ENCODE data around the gene UNC5B. TPM values are rescaled to one million over a fixed set of nuclear protein-coding genes. Genes with fewer than 3 reads are reported as not detected.

The UNC5B gene
- total and polyA plus RNA-seq, 2 donors: 2.2 to 4.2 TPM

DNA sequence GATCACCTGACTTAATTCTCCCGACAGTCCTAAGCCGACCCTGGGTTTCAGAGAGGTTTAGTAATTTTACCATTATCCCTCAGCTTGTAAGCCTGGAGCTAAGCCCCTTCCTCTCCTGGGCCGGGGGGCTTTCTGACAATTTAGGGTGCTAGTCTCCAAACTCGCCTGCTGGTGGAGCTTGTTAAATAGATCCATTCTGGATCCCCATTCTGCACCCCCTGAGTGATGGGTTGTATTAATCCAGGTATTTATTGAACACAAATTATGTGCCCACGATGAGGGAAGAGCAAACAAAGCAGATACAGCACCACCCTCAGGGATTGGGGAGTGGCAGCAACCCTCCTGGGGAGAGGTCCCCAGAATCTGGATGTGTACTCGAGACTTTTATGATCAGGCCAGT is 105.4 kb downstream of the UNC5B start:
- Histone ChIP-seq H3K27me3 (ENCODE audit: control insufficient read depth in 2 of 2, insufficient read depth in 1 of 2, low read length in 1 of 2) (no peaks in the 10 kb centered on the region), H3K4me1 (ENCODE audit: control insufficient read depth in 2 of 2, insufficient read depth in 2 of 2, low read length in 2 of 2) (peaks cover 3 to 41% of the 10 kb centered on the region in 2 donors), H3K4me3 (ENCODE audit: low read length in 2 of 2) (no peak overlapping the region), H3K9me3 (ENCODE audit: control insufficient read depth in 2 of 2, insufficient read depth in 1 of 2, low read length in 1 of 2) (no peaks in the 10 kb centered on the region), H3K36me3 (ENCODE audit: control insufficient read depth in 2 of 2, insufficient read depth in 2 of 2, low read length in 1 of 2) (no peaks in the 10 kb centered on the region), H3K27ac (ENCODE audit: low read depth in 1 of 2, low read length in 1 of 2) (no peak overlapping the region)
- WGBS: 92% methylated on average over 6 of the region's 6 CpGs
- no peak for DNase-seq (ENCODE audit: low read depth in 6 of 9, low spot score in 9 of 9)

DNA sequence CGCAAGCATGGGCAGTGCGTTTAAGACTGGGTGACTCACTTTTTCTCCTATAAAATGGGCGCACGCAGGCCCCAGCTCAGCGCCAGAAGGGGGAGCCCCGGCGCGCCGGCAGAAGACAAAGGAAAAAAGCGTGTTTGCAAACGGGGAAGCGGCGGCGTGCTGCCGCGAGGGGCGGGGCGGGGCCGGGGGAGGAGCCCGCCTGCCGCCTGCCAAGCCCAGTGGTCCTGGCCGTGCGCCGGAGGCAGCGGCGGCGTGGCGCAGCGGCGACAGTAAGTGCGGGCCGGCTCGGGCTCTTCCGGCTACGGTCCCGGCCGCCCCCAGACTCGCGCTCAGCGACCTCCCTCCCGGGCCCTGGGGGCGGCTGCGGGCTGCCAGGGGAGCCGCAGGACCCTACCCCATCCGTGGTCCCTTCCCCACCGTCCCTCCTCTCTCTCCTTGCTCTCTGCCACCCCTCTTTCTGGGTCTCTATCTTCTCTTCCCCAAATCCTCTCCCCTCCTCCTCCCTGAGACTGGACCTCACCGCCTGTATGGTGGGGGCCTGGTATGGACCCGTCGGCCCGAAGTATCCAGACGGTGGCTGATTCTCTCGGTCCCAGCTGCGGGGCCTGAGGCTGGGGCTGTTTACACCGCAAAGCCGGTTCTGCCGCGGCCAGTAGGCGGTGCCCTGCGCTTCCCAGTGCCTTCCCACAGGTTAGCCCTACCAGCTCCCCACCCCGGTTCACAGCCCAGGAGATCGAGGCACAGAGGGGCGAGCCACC is 106.9 kb downstream of the UNC5B start, which contains the start of gene SLC29A3:
SLC29A3 (plus strand) TSS at position 218 of the 758 bp plus-strand sequence; CDS start at position 269, 51 bp downstream.
- Histone ChIP-seq H3K36me3 (ENCODE audit: control insufficient read depth in 2 of 2, insufficient read depth in 2 of 2, low read length in 1 of 2) (peaks cover 0 to 3% of the 10 kb centered on the region in 2 donors), H3K4me3 (ENCODE audit: low read length in 2 of 2) (peak within 1 kb of the TSS; percentile 60 to 81), H3K27me3 (ENCODE audit: control insufficient read depth in 2 of 2, insufficient read depth in 1 of 2, low read length in 1 of 2) (no peaks in the 10 kb centered on the region), H3K4me1 (ENCODE audit: control insufficient read depth in 2 of 2, insufficient read depth in 2 of 2, low read length in 2 of 2) (peaks cover 3 to 41% of the 10 kb centered on the region in 2 donors), H3K27ac (ENCODE audit: low read depth in 1 of 2, low read length in 1 of 2) (peak within 1 kb of the TSS in 1 of 2 donors; percentile 62), H3K9me3 (ENCODE audit: control insufficient read depth in 2 of 2, insufficient read depth in 1 of 2, low read length in 1 of 2) (no peaks in the 10 kb centered on the region)
- peak; percentile 29 to 90 (median 72) for DNase-seq (ENCODE audit: low read depth in 6 of 9, low spot score in 9 of 9)
- 1% methylated on average over 62 of the region's 62 CpGs for WGBS

DNA sequence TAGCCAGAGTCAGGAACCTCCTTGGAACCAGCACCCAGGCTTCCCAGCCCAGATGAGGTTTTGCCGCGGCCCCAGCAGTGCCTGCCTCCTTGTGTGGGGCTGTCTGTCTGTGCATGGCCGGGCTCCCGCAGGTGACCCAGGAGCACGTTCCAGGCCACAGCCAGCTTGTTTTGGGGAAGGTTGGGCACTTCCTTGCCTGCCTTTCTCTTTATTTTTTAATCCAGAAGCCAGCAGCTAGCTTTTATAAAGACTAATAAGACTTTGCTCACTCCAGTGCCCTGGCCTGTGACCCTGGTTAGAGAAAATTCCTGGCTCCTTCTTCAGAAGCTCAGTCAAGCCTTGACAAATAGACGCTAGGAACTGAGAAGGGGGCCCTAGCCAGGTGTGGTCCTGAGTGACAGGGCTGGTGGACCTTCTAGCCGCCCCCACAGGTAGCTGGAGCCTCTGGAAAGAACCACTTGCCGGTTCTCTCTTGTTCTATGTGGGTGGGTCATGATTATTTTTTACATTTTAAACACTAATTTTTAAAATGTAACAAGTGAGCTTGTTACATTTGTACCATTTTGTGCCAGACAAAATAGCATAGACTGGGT is 107.5 kb downstream of the UNC5B start:
- peaks cover 3 to 36% of the 10 kb centered on the region in 2 donors for H3K4me1 ChIP-seq (ENCODE audit: control insufficient read depth in 2 of 2, insufficient read depth in 2 of 2, low read length in 2 of 2)
- no peak for DNase-seq (ENCODE audit: low read depth in 6 of 9, low spot score in 9 of 9)
- WGBS: 52% methylated on average over 8 of the region's 8 CpGs
- no peak overlapping the region for H3K27ac ChIP-seq (ENCODE audit: low read depth in 1 of 2, low read length in 1 of 2)
- no peaks in the 10 kb centered on the region for H3K27me3 ChIP-seq (ENCODE audit: control insufficient read depth in 2 of 2, insufficient read depth in 1 of 2, low read length in 1 of 2)
- no peaks in the 10 kb centered on the region for H3K9me3 ChIP-seq (ENCODE audit: control insufficient read depth in 2 of 2, insufficient read depth in 1 of 2, low read length in 1 of 2)
- peaks cover 5 to 6% of the 10 kb centered on the region in 2 donors for H3K36me3 ChIP-seq (ENCODE audit: control insufficient read depth in 2 of 2, insufficient read depth in 2 of 2, low read length in 1 of 2)
- H3K4me3 ChIP-seq (ENCODE audit: low read length in 2 of 2): peak overlapping the region; percentile 60 to 81

DNA sequence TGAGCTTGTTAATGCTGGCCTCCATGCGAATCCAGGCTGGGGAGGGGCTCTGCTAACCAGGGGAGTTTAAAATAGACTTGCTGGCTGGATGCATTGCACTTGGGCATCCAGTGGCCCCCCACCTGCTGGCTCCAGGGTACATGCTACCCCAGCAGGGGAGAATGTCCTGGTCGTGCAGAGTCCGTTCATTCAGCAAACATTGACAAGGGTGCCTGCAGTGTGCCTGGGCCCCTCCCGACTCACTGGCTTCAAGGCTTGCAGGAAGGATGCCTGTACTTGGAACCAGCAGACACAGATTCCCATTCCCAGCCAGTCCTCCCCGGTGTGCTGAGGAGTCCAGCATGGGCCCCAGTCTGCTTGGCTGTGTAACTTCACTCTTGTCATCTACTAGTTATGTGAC is 108.2 kb downstream of the UNC5B start:
- no peak overlapping the region for H3K27ac ChIP-seq (ENCODE audit: low read depth in 1 of 2, low read length in 1 of 2)
- H3K9me3 ChIP-seq (ENCODE audit: control insufficient read depth in 2 of 2, insufficient read depth in 1 of 2, low read length in 1 of 2): no peaks in the 10 kb centered on the region
- 96% methylated on average over 5 of the region's 5 CpGs for WGBS
- peaks cover 6 to 12% of the 10 kb centered on the region in 2 donors for H3K36me3 ChIP-seq (ENCODE audit: control insufficient read depth in 2 of 2, insufficient read depth in 2 of 2, low read length in 1 of 2)
- no peaks in the 10 kb centered on the region for H3K27me3 ChIP-seq (ENCODE audit: control insufficient read depth in 2 of 2, insufficient read depth in 1 of 2, low read length in 1 of 2)
- DNase-seq (ENCODE audit: low read depth in 6 of 9, low spot score in 9 of 9): no peak
- H3K4me3 ChIP-seq (ENCODE audit: low read length in 2 of 2): no peak overlapping the region
- H3K4me1 ChIP-seq (ENCODE audit: control insufficient read depth in 2 of 2, insufficient read depth in 2 of 2, low read length in 2 of 2): peaks cover 3 to 33% of the 10 kb centered on the region in 2 donors

DNA sequence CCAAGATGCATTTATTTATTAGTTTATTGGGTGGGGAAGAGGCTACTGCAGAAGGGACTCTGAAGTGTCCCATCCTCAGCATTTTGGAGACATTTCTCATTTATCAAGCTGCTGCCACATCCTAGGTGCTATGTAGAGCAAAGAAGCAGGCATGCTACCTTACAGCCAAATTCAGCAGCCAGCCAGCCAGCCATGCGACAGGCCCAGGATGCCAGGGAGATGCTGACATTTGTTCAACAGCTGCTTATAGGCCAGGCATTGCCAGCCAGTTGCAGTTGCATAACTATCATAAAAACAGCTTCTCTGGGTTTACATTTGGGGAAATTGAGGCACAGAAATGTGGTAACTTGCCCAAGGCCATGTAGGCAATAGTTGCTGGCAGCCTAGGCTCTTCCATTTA is 109.0 kb downstream of the UNC5B start:
- peaks cover 3 to 25% of the 10 kb centered on the region in 2 donors for H3K4me1 ChIP-seq (ENCODE audit: control insufficient read depth in 2 of 2, insufficient read depth in 2 of 2, low read length in 2 of 2)
- no peak overlapping the region for H3K27ac ChIP-seq (ENCODE audit: low read depth in 1 of 2, low read length in 1 of 2)
- DNase-seq (ENCODE audit: low read depth in 6 of 9, low spot score in 9 of 9): no peak
- 98% methylated on average over 1 of the region's 1 CpG for WGBS
- H3K27me3 ChIP-seq (ENCODE audit: control insufficient read depth in 2 of 2, insufficient read depth in 1 of 2, low read length in 1 of 2): no peaks in the 10 kb centered on the region
- no peak overlapping the region for H3K4me3 ChIP-seq (ENCODE audit: low read length in 2 of 2)
- H3K36me3 ChIP-seq (ENCODE audit: control insufficient read depth in 2 of 2, insufficient read depth in 2 of 2, low read length in 1 of 2): peaks cover 6 to 12% of the 10 kb centered on the region in 2 donors
- no peaks in the 10 kb centered on the region for H3K9me3 ChIP-seq (ENCODE audit: control insufficient read depth in 2 of 2, insufficient read depth in 1 of 2, low read length in 1 of 2)

DNA sequence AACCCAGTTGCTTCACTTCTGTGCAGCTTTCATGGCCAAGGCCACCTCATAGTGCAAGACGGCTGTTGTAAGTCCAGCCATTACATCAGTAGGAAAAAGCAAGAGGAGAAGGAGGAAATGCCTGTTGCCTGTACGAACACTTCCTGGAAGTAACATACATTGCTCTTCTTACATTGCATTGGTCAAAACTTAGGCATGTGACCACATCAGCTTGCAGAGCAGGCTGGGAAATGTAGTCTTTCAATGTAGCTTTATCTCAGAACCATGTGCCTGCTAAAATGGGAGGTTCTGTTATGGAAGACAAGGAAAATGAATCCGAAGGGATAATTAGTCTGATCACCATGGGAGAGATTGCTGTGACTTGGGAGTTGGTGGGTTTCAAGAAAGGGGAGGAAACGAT is 111.0 kb downstream of the UNC5B start:
- peak in 2 of 9 donors; percentile 25 to 42 for DNase-seq (ENCODE audit: low read depth in 6 of 9, low spot score in 9 of 9)
- Histone ChIP-seq H3K36me3 (ENCODE audit: control insufficient read depth in 2 of 2, insufficient read depth in 2 of 2, low read length in 1 of 2) (peaks cover 10 to 14% of the 10 kb centered on the region in 2 donors), H3K27me3 (ENCODE audit: control insufficient read depth in 2 of 2, insufficient read depth in 1 of 2, low read length in 1 of 2) (no peaks in the 10 kb centered on the region), H3K4me1 (ENCODE audit: control insufficient read depth in 2 of 2, insufficient read depth in 2 of 2, low read length in 2 of 2) (peaks cover 3 to 17% of the 10 kb centered on the region in 2 donors), H3K4me3 (ENCODE audit: low read length in 2 of 2) (no peak overlapping the region), H3K9me3 (ENCODE audit: control insufficient read depth in 2 of 2, insufficient read depth in 1 of 2, low read length in 1 of 2) (no peaks in the 10 kb centered on the region), H3K27ac (ENCODE audit: low read depth in 1 of 2, low read length in 1 of 2) (no peak overlapping the region)
- 96% methylated on average over 4 of the region's 4 CpGs for WGBS

DNA sequence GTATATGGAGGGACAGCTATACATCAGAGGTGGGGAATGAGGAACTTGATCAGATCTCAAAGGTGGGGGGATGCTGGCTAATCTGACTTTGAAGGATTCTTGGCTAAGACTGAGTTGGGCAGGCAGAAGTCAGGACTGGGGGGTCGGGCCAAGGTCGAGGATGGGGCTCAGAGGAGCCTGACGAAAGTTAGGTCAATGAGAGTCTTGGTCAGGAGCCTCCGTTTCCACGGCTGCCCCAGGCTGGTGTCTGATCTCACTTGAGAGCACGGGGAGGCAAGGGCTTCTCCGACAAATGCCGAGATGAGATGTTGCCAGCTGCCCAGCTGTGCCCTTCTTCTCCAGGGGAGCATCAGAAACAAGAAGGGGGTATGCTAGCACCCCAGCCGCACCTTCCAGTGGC is 112.4 kb downstream of the UNC5B start:
- Histone ChIP-seq H3K36me3 (ENCODE audit: control insufficient read depth in 2 of 2, insufficient read depth in 2 of 2, low read length in 1 of 2) (peaks cover 12 to 21% of the 10 kb centered on the region in 2 donors), H3K4me1 (ENCODE audit: control insufficient read depth in 2 of 2, insufficient read depth in 2 of 2, low read length in 2 of 2) (peaks cover 3 to 9% of the 10 kb centered on the region in 2 donors), H3K9me3 (ENCODE audit: control insufficient read depth in 2 of 2, insufficient read depth in 1 of 2, low read length in 1 of 2) (no peaks in the 10 kb centered on the region), H3K27me3 (ENCODE audit: control insufficient read depth in 2 of 2, insufficient read depth in 1 of 2, low read length in 1 of 2) (no peaks in the 10 kb centered on the region), H3K4me3 (ENCODE audit: low read length in 2 of 2) (no peak overlapping the region), H3K27ac (ENCODE audit: low read depth in 1 of 2, low read length in 1 of 2) (no peak overlapping the region)
- 97% methylated on average over 9 of the region's 9 CpGs for WGBS
- no peak for DNase-seq (ENCODE audit: low read depth in 6 of 9, low spot score in 9 of 9)

DNA sequence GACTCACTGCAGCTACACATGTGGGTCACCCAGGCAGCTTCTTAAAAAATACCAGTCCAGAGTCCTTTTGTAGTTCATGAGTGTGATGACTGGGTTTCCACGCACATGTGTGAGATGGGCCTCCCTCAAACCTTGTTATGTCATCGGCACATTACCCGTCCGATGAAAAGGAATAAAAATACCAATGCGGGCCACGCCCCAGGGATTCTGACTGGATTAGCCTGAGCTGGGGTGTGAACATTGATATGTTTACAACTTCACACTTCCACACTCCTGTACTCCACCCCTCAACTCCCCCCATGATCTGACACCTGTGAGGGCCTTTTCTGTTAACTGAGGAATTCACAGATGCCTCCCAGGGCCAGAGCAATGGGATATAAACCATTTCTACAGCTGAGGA is 112.9 kb downstream of the UNC5B start:
- WGBS: 98% methylated on average over 6 of the region's 6 CpGs

DNA sequence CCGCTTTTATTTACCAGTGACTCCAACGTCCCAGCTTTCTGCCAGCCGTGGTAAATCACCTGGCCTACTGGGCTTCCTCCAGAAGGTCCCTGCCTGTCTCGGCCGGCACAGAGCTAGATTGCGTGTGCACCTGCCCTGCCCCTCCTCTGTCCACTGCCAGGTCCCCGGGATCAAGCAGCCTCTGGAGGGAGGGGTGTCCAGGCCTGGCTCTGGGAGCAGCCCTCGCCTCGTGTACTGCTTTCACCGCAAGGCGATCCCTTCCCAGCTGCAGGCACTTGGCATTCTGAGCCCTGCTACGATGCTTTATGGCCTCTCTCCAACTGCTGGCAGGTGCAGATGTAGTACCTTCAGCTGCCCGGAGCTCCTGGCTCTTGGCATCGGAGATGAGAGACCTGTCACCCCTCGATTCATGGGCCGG is 114.1 kb downstream of the UNC5B start:
- Histone ChIP-seq H3K4me1 (ENCODE audit: control insufficient read depth in 2 of 2, insufficient read depth in 2 of 2, low read length in 2 of 2) (no peaks in the 10 kb centered on the region), H3K4me3 (ENCODE audit: low read length in 2 of 2) (no peak overlapping the region), H3K36me3 (ENCODE audit: control insufficient read depth in 2 of 2, insufficient read depth in 2 of 2, low read length in 1 of 2) (peaks cover 12 to 22% of the 10 kb centered on the region in 2 donors), H3K9me3 (ENCODE audit: control insufficient read depth in 2 of 2, insufficient read depth in 1 of 2, low read length in 1 of 2) (no peaks in the 10 kb centered on the region), H3K27ac (ENCODE audit: low read depth in 1 of 2, low read length in 1 of 2) (no peak overlapping the region), H3K27me3 (ENCODE audit: control insufficient read depth in 2 of 2, insufficient read depth in 1 of 2, low read length in 1 of 2) (no peaks in the 10 kb centered on the region)
- no peak for DNase-seq (ENCODE audit: low read depth in 6 of 9, low spot score in 9 of 9)
- 95% methylated on average over 16 of the region's 16 CpGs for WGBS

More for the DNA sequence above, 112.9 kb downstream of the UNC5B start:
- H3K4me3 ChIP-seq (ENCODE audit: low read length in 2 of 2): no peak overlapping the region
- H3K27me3 ChIP-seq (ENCODE audit: control insufficient read depth in 2 of 2, insufficient read depth in 1 of 2, low read length in 1 of 2): no peaks in the 10 kb centered on the region
- H3K9me3 ChIP-seq (ENCODE audit: control insufficient read depth in 2 of 2, insufficient read depth in 1 of 2, low read length in 1 of 2): no peaks in the 10 kb centered on the region
- H3K36me3 ChIP-seq (ENCODE audit: control insufficient read depth in 2 of 2, insufficient read depth in 2 of 2, low read length in 1 of 2): peaks cover 12 to 22% of the 10 kb centered on the region in 2 donors
- no peak for DNase-seq (ENCODE audit: low read depth in 6 of 9, low spot score in 9 of 9)
- peaks cover 0 to 4% of the 10 kb centered on the region in 2 donors for H3K4me1 ChIP-seq (ENCODE audit: control insufficient read depth in 2 of 2, insufficient read depth in 2 of 2, low read length in 2 of 2)
- no peak overlapping the region for H3K27ac ChIP-seq (ENCODE audit: low read depth in 1 of 2, low read length in 1 of 2)
